HG03460 (cell line): ENCODE measurements around the gene RPS27L.

Experiments used
- ATAC-seq: cut with Tn5 transposase; IDR thresholded peaks from one replicate; pipeline ENCODE4 v1.9.1; 2021; ENCODE audit not compliant: unreplicated experiment

The RPS27L gene

GRCh38 chr15:63188247-63188925, 31.1 kb upstream of the RPS27L start:
- ATAC-seq, result peak; percentile 1

GRCh38 chr15:63187589-63188226, 30.4 kb upstream of the RPS27L start:
- no peak for ATAC-seq

- ATAC-seq, result no peak
Observed at GRCh38 chr15:63186065-63186464, 28.8 kb upstream of the RPS27L start.

- no peak for ATAC-seq
Observed at GRCh38 chr15:63185206-63185605, 27.9 kb upstream of the RPS27L start.

- ATAC-seq, result no peak
Observed at GRCh38 chr15:63181648-63182047, 24.4 kb upstream of the RPS27L start.

GRCh38 chr15:63180746-63181145, 23.5 kb upstream of the RPS27L start:
- no peak for ATAC-seq

- ATAC-seq, result no peak
Observed at GRCh38 chr15:63178034-63178433, 20.8 kb upstream of the RPS27L start.

- ATAC-seq, result no peak
Observed at GRCh38 chr15:63176302-63176701, 19.0 kb upstream of the RPS27L start.

GRCh38 chr15:63172851-63173451, 15.7 kb upstream of the RPS27L start:
- no peak for ATAC-seq

- no peak for ATAC-seq
Observed at GRCh38 chr15:63172376-63172775, 15.1 kb upstream of the RPS27L start.

- no peak for ATAC-seq
Observed at GRCh38 chr15:63169788-63170187, 12.5 kb upstream of the RPS27L start.

- no peak for ATAC-seq
Observed at GRCh38 chr15:63166219-63166618, 8.9 kb upstream of the RPS27L start.

- no peak for ATAC-seq
Observed at GRCh38 chr15:63165166-63165859, 8.0 kb upstream of the RPS27L start.

- no peak for ATAC-seq
Observed at GRCh38 chr15:63163217-63163616, 5.9 kb upstream of the RPS27L start.

GRCh38 chr15:63160638-63161037, 3.4 kb upstream of the RPS27L start:
- no peak for ATAC-seq

- peak; percentile 26 for ATAC-seq
Observed at GRCh38 chr15:63157891-63158431, 684 bp upstream of the RPS27L start.

GRCh38 chr15:63156755-63157117, 541 bp downstream of the RPS27L start:
- no peak for ATAC-seq

GRCh38 chr15:63156086-63156710, 1.1 kb downstream of the RPS27L start:
- ATAC-seq, result no peak

GRCh38 chr15:63155486-63155885, 1.8 kb downstream of the RPS27L start:
- ATAC-seq, result no peak

GRCh38 chr15:63151665-63152064, 5.6 kb downstream of the RPS27L start:
- ATAC-seq, result no peak

- ATAC-seq, result no peak
Observed at GRCh38 chr15:63146684-63147083, 10.6 kb downstream of the RPS27L start.
